HG03175 (cell line): ENCODE data around the gene MAT2A.
"Not testable (repeated sequence)": the region's sequence is repeated elsewhere in the genome, so short reads cannot be mapped to it uniquely, and the experiment has no call there.

Experiments
- ATAC-seq: cut with Tn5 transposase; IDR thresholded peaks from one replicate; pipeline ENCODE4 v1.9.1; 2021; ENCODE audit warnings: mild to moderate bottlenecking, moderate library complexity; ENCODE audit not compliant: unreplicated experiment

MAT2A gene

DNA sequence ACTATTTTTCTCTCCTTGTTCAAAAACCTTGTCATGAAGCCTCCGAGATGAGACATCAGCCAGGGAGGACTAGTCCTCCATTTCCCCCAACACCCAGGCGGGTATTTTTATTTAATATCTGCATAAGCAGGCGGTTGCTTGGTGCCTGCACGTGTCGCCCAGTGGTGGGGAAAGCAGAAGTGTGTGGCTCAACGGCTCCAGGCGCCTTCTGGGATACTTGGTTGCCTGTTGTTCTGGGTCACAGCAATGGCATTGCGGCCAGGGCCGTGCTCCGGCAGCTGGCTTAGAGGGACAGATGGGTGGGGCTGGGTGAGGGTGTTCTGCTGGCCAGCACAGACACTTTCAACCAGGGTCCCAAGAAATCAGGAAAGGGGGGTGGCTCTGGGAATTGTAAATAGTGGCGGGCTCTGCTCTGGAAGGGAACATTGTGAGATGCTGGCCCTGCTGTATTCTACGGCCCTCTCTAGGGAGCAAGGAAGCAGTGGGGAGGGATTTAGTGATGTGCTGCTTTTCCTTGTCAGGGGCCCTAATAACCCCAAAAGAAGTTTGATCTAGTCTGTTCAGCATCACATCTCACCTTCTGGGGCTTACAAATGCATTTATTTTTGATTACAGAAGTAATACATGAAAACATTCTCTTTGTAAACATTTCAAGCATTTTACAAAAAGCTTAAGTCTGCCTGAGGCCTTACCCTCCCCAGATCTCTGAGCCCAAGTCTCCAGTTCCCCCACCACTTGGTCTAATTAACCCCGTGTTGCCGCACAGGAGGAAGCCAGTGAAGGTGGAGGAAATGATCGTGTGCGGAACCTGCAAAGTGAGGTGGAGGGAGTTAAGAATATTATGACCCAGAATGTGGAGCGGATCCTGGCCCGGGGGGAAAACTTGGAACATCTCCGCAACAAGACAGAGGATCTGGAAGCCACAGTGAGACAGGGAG is 39.5 kb downstream of the MAT2A start:
- peak; percentile 38 for ATAC-seq

DNA sequence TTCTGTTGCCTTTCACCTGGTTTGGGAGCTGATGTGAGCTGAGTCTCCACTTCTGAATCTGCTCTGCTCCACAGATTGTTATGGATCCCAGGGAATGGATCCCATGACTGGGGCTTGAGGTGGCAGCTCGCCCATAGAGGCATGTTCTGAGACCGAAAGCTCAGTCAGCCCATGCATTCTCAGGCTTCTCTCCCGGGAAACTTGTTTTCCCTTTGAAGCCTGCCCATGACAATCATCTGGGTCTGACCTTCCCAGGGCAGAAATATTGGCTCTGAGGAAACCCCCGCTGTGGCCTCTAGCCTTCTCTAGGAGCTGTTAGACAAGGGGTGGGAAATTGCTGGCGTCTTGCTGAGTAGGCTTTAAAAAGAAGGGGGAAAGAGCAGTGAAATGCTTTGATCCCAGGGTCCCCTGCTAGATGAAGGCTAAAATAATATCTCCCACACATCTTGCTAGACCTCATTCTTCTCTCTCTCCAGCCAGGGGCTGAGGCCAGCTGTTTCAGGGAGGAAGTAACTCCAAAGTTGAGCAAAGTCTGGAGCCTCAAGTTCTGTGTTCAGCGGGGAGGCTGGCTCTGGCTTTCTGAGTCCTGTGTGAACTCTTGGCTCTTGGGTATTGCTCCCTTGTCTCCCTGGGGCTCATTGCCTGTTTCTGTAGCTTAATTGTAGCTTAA is 40.4 kb downstream of the MAT2A start:
- ATAC-seq = no peak

DNA sequence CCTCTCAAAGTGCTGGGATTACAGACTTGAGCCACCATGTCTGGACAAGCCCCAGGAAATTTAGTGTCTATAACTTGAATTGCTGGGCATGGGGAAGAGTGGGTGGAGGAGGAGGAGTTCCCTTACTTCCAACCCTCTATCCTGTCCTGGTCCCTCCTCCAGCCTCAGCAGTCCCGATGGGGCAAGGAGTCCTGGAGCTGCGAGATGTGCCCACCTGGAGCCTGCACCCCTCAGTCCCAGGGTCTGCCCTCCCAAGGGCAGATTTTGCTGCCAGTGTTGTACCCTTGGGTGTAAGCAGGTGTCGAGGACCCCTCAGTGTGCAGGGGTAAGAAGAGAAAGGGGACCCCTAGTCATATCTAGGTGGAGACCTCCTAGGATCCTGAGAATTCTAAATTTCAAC is 41.2 kb downstream of the MAT2A start:
- no peak for ATAC-seq

GRCh38 chr2:85582492-85582891 is 43.5 kb downstream of the MAT2A start:
- no peak for ATAC-seq

- ATAC-seq = peak; percentile 57
Observed at GRCh38 chr2:85583667-85584353, 44.8 kb downstream of the MAT2A start.

DNA sequence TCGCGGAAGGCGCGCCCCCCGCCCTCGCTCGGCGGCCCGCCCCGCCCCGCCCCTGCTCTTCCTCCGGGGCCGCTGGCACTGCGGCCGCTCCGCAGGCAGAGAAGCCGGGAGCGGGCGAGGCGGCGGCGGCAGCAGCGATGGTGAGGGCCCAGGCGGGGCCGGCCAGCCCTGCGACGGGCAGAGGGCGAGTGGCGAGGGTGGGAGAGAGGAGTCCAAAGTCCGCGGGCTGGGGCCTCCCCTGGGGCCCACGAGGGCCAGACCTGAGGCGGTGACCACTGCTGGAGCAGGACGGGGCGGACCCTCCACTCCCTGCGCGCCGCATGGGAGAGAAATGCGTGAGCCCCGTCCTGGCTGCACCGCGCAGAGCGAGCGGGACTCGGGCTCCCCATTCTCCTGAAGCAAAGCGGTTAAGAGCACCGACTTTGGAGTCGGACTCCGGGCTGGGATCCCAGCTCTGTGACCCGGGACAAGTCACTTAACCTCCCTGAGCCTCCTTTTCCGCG is 45.4 kb downstream of the MAT2A start, which contains the start of gene VAMP5:
Gene VAMP5, plus strand, starts transcription at position 78 of the 503 bp plus-strand sequence. Its CDS starts 60 bp downstream, at position 138.
- ATAC-seq = no peak

- ATAC-seq = no peak
Observed at GRCh38 chr2:85584857-85585780, 46.2 kb downstream of the MAT2A start.

DNA sequence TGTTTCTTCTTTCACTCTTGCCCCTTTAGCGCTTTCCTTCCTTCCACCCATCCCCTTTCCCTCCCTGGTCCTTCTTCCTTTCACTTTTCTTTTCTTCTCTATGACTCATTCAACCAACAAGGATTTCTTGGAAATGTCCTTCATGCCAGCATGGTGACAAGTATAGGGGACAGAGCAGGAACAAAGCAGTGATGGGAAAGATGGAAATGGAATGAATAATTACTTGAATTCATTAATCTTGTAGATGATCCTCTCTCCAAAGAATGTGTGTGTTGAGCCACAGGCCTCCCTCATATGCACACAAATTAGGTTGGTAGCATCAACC is 46.8 kb downstream of the MAT2A start:
- ATAC-seq = no peak

- ATAC-seq = no peak
Observed at GRCh38 chr2:85588236-85588635, 49.3 kb downstream of the MAT2A start.

DNA sequence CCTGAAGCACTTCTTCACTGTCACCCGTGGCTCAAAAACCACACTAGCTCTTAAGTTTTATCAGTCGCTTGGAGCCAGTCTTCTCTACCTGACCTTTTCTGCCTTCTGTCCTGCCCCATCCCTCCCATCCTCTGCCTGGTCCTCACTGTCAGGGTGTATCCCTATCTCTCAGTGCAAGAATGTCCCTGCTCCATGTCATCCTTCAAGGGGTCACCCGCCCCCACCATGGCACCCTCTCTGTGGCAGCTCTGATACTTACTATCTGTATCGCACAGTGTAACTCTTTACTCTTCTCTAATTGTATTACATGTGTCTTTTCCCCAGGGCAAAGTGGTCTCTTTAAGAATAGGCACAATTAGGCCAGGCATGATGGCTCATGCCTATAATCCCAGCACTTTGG is 49.7 kb downstream of the MAT2A start:
- ATAC-seq = no peak

DNA sequence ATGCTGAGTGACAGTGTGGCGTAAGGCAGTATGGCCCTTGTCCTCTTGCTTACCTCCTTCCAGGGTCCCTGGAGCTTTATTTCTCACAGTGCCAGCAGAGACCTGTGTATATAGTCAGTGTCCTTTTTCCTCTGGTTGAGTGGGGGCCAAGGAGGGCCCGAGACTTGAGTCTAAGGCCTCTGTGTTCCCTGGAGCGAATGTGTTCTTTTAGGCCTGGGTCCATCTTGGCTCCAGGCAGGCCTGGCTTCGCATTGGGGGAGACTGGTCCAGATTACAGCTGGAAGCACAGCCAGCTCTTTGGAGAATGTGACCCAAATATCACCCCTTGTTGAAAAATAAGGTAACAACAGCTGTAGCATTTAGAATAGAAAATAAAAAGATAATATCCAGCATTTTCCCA is 50.2 kb downstream of the MAT2A start:
- ATAC-seq = no peak

DNA sequence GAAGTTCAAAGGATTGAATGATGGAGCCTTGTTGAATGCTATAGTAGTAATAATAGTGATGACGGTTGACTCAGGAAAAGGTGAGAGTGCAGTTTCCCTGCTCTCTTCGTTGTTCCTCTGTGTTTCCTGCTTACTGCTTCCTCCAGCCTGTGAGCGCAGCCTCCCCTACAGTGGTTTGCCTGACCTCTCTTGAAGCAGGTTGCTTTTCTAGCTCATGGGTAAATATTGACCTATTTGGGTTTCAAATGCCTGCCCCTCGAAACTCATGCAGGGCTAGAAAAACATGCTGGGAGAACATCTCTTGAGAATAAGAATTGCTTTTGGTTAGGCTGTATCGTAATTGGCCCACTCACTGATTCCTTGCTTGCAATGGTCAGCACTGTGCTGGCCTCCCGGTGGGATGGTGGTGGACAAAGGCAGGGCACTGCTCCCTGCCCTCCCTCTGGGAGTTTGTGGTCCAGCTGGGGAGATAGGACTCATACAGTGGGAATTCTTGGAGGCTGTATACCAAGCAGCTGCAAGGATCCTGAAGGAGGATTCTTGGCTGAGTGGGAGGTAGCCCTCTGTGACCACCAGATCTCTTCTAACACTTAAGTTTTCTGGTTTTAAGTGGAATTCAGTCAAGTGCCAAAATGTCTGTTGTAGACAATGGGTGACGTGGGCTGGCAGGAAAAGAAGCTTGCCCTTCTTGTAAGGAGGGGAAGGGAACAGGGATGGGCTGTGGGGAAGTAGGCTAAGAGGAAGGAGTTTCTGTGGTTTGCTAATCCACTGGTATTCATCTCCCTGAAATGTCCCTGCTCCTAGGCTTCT is 51.2 kb downstream of the MAT2A start:
- no peak for ATAC-seq

DNA sequence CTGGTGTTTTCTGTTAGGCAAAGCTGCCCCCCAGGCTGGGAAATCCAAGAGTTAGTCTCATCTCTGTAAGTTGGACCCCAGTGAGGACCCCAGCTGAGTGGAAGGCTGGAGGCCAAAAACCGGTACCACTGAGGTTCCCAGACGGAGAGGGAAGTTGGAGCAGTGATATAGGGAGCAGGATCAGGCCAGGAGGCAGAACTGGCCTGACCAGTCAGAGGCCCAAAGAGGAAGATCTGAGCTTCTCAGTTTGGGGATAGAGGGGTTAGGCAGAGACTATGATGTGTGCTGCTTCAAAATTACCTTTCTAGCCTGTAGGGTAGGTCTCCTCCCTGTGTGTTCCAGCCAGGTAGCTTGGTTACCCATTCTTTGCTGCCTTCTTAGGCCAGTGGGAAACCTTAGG is 52.0 kb downstream of the MAT2A start:
- no peak for ATAC-seq

DNA sequence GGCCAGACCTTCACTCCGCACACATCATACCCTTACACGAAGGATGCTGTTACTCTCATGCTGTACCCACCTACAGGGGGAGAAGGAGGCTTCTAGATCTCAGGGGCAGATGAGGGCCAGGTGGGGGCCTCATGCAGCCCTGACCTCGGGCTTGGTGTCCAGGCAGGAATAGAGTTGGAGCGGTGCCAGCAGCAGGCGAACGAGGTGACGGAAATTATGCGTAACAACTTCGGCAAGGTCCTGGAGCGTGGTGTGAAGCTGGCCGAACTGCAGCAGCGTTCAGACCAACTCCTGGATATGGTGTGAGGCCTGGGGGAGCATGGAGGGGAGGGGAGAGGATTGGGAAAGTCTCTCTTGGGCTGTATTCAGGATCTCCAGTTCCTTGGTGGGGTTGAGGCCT is 52.6 kb downstream of the MAT2A start:
- no peak for ATAC-seq

GRCh38 chr2:85592299-85592698 is 53.3 kb downstream of the MAT2A start:
- not testable (repeated sequence) for ATAC-seq

- no peak for ATAC-seq
Observed at GRCh38 chr2:85593023-85593422, 54.1 kb downstream of the MAT2A start.
